PC-9 (cell line): ENCODE measurements around the gene ELMO1. TPM values are rescaled to one million over a fixed set of nuclear protein-coding genes. Genes with fewer than 3 reads are reported as not detected.

Experiments
- BruUV-seq: library from RNA; stranded (reverse); fragments of 400-500 nt; replicated peaks from 2 replicates; lab custom pipeline; 2021; lab: Mats Ljungman, UMichigan
- CTCF ChIA-PET: fragments of 300-600 bp; sonication (Branson Sonifier 250); formaldehyde crosslinking; loops from one replicate; lab custom pipeline; 2022; ENCODE audit warnings: antibody characterized with exemption; lab: Charles Lee
- POLR2A ChIA-PET: fragments of 300-600 bp; sonication (Branson Sonifier 250); formaldehyde crosslinking; loops from one replicate; lab custom pipeline; 2022; ENCODE audit warnings: antibody characterized with exemption; ENCODE audit not compliant: unreplicated experiment; lab: Charles Lee
- DNase-seq, 2 experiments: peaks; one replicate each; pipeline versions ENCODE4 v3.0.0 to v3.0.0-alpha.2; 2015 to 2022; ENCODE audit warnings: mixed read lengths in 1 of 2
- H2AFZ ChIP-seq: fragments of 200-600 bp; sonication (generic); 2 replicates; pipeline ENCODE4 v1.8.1; 2017; ENCODE audit warnings: antibody characterized with exemption
- H3F3A ChIP-seq: fragments of 200-600 bp; sonication (generic); 2 replicates; pipeline ENCODE4 v1.8.1; 2017; ENCODE audit warnings: antibody characterized with exemption, mild to moderate bottlenecking, low read depth; ENCODE audit not compliant: insufficient read depth
- H3K27ac ChIP-seq: fragments of 200-600 bp; sonication (generic); 2 replicates; pipeline ENCODE4 v1.6.1; 2016; ENCODE audit warnings: mixed run types
- H3K27me3 ChIP-seq: fragments of 200-600 bp; sonication (generic); 2 replicates; pipeline ENCODE4 v1.6.1; 2016; ENCODE audit warnings: low read depth, mixed run types; ENCODE audit not compliant: insufficient read depth
- H3K36me3 ChIP-seq: fragments of 200-600 bp; sonication (generic); 2 replicates; pipeline ENCODE4 v1.6.1; 2016; ENCODE audit warnings: low read depth, mixed run types
- H3K4me1 ChIP-seq: fragments of 200-600 bp; sonication (generic); replicated peaks from 2 replicates; pipeline ENCODE4 v1.6.1; 2016; ENCODE audit warnings: mixed run types; ENCODE audit not compliant: insufficient read depth
- H3K4me2 ChIP-seq: fragments of 200-600 bp; sonication (generic); 2 replicates; pipeline ENCODE4 v1.6.1; 2017; ENCODE audit warnings: mixed run types
- H3K4me3 ChIP-seq: fragments of 200-600 bp; sonication (generic); 2 replicates; pipeline ENCODE4 v1.6.1; 2016; ENCODE audit warnings: mixed run types
- H3K79me2 ChIP-seq: fragments of 200-600 bp; sonication (generic); 2 replicates; pipeline ENCODE4 v1.6.1; 2017; ENCODE audit warnings: low read depth, mixed run types
- H3K9me2 ChIP-seq: fragments of 200-600 bp; sonication (generic); 2 replicates; pipeline ENCODE4 v1.8.1; 2017; ENCODE audit warnings: mild to moderate bottlenecking; ENCODE audit not compliant: insufficient read depth
- H3K9me3 ChIP-seq: fragments of 200-600 bp; sonication (generic); 2 replicates; pipeline ENCODE4 v1.8.1; 2016; ENCODE audit warnings: low read depth; ENCODE audit not compliant: insufficient read depth
- H4K20me1 ChIP-seq: fragments of 200-600 bp; sonication (generic); 2 replicates; pipeline ENCODE4 v1.8.1; 2017; ENCODE audit not compliant: insufficient read depth
- EZH2 ChIP-seq: fragments of 200-600 bp; sonication (generic); IDR thresholded peaks from 2 replicates; pipeline ENCODE4 v1.8.0; 2017; ENCODE audit warnings: antibody characterized with exemption, low read depth
- intact Hi-C: fragments of 100-400 bp; cut with micrococcal nuclease; formaldehyde crosslinking; loops from one replicate; pipeline ENCODE4 v1.10.0; 2022; ENCODE audit not compliant: unreplicated experiment
- total RNA-seq: library from RNA; stranded (reverse); gene quantifications from 2 replicates; pipeline ENCODE4 v1.2.3, GENCODE V29; 2021
- TF ChIP-seq, protein P1 (sequence below): fragments of 200-600 bp; sonication (generic); conservative IDR thresholded peaks from 2 replicates; pipeline ENCODE4 v1.6.1; 2017; ENCODE audit warnings: mixed run types, antibody characterized with exemption, mild to moderate bottlenecking, moderate library complexity

Gene ELMO1
- total RNA-seq, 1 experiment from 2014 or later, result 4.8 TPM

DNA sequence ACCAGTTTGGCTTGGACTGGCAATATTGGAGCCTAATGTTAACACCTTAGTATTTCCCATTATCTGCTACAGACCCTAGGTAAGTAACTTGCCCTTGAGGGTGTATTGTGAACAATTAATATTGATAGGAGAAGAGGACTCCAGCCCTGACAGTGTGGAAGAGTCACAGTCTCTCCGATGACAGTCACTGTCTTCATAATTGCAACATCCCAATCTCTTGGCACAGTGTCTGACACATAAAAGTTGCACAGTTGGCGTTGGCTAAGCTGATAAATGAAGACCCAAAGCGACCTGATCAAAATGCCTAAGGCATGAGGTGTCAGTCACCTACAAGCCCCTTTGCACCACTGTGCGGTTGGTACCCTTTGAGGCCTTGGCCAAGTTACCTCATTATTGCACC lies 569.6 kb downstream of the ELMO1 start:
- Histone ChIP-seq H3K27ac (no peak overlapping the region), H3K4me2 (no peak overlapping the region), H4K20me1 (no peaks in the 10 kb centered on the region), H3K4me1 (no peaks in the 10 kb centered on the region), H3K79me2 (no peaks in the 10 kb centered on the region), H3K27me3 (peaks cover 37% of the 10 kb centered on the region; the same call in 1 of the 2 replicates), H3K4me3 (no peak overlapping the region), H2AFZ (no peak overlapping the region), H3K9me2 (no peaks in the 10 kb centered on the region), H3K9me3 (no peaks in the 10 kb centered on the region), H3K36me3 (no peaks in the 10 kb centered on the region), H3F3A (no peaks in the 10 kb centered on the region)
- POLR2A ChIA-PET, result no interaction called here
- no peak for DNase-seq
- no peak for TF ChIP-seq EZH2
- TF ChIP-seq, protein P1, sequence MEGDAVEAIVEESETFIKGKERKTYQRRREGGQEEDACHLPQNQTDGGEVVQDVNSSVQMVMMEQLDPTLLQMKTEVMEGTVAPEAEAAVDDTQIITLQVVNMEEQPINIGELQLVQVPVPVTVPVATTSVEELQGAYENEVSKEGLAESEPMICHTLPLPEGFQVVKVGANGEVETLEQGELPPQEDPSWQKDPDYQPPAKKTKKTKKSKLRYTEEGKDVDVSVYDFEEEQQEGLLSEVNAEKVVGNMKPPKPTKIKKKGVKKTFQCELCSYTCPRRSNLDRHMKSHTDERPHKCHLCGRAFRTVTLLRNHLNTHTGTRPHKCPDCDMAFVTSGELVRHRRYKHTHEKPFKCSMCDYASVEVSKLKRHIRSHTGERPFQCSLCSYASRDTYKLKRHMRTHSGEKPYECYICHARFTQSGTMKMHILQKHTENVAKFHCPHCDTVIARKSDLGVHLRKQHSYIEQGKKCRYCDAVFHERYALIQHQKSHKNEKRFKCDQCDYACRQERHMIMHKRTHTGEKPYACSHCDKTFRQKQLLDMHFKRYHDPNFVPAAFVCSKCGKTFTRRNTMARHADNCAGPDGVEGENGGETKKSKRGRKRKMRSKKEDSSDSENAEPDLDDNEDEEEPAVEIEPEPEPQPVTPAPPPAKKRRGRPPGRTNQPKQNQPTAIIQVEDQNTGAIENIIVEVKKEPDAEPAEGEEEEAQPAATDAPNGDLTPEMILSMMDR, result no peak
- CTCF ChIA-PET, result no interaction called here
- intact Hi-C loops, result no loop called here
- BruUV-seq, result no TSS peak

DNA sequence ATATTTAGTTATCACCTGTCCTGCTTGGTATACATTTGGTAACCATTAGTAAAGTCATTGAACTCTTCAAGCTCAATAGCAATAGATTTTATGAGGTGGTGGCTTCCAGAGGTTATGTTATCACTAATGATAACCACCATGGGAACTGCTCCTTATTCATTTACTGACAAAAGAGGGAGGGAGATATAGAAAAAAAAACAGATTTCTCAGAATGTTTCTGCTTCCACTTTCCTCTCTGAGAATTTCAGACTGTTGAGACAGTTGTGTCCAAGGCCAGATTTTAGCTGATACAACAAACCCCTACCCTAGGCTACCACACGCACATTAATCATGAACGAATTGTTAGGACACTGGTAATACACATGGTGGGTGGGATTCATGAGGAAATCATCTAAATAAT lies 570.4 kb downstream of the ELMO1 start:
- no peak overlapping the region for H3K4me3 ChIP-seq
- H3K4me1 ChIP-seq, result no peaks in the 10 kb centered on the region
- TF ChIP-seq, protein P1, result no peak
- no peak for TF ChIP-seq EZH2
- ChIA-PET POLR2A (no interaction called here), CTCF (no interaction called here)
- H3K27me3 ChIP-seq, result peaks cover 37% of the 10 kb centered on the region; the same call in 1 of the 2 replicates
- no peak for DNase-seq
- no peaks in the 10 kb centered on the region for H3K79me2 ChIP-seq
- H3K9me2 ChIP-seq, result no peaks in the 10 kb centered on the region
- H3K9me3 ChIP-seq, result no peaks in the 10 kb centered on the region
- BruUV-seq, result no TSS peak
- no peak overlapping the region for H2AFZ ChIP-seq
- no peak overlapping the region for H3K4me2 ChIP-seq
- no peaks in the 10 kb centered on the region for H3K36me3 ChIP-seq
- H4K20me1 ChIP-seq, result no peaks in the 10 kb centered on the region
- no peaks in the 10 kb centered on the region for H3F3A ChIP-seq
- intact Hi-C loops, result no loop called here
- H3K27ac ChIP-seq, result no peak overlapping the region

DNA sequence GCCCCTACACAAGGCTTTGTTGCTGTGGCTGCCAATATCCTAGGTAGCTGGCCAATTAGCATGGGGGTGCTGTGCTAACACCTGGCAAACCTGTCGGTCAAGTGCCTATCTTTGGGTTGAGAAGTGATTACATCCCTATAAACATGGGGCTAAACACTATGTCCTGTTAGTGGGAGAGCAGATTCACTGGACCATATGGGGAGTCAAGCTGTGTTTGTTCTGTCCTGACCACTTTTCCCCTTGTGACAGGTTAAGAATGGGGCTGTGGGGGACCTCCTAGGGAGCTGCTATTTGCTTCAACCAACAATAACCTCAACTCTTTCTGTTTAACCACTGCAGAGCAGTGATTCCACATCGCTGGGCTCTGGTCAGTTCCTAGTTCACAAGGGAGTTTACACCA lies 572.9 kb downstream of the ELMO1 start:
- H3K9me3 ChIP-seq, result no peaks in the 10 kb centered on the region
- H3K36me3 ChIP-seq, result no peaks in the 10 kb centered on the region
- no peaks in the 10 kb centered on the region for H3K4me1 ChIP-seq
- H3K4me3 ChIP-seq, result no peak overlapping the region
- no peak overlapping the region for H3K4me2 ChIP-seq
- no peak for DNase-seq
- CTCF ChIA-PET, result no interaction called here
- no peak overlapping the region for H3K27ac ChIP-seq
- intact Hi-C loops, result no loop called here
- H3F3A ChIP-seq, result no peaks in the 10 kb centered on the region
- H4K20me1 ChIP-seq, result no peaks in the 10 kb centered on the region
- H2AFZ ChIP-seq, result no peak overlapping the region
- H3K27me3 ChIP-seq, result peaks cover 25% of the 10 kb centered on the region; the same call in 1 of the 2 replicates
- POLR2A ChIA-PET, result no interaction called here
- H3K9me2 ChIP-seq, result no peaks in the 10 kb centered on the region
- TF ChIP-seq, protein P1, result no peak
- TF ChIP-seq EZH2, result no peak
- no TSS peak for BruUV-seq
- H3K79me2 ChIP-seq, result no peaks in the 10 kb centered on the region
